GM18526 (cell line): ENCODE data around the gene ZNF629.

Source experiments
- POLR2A ChIP-seq: IDR thresholded peaks from 3 replicates; pipeline ENCODE4 v1.6.1; 2011; ENCODE audit not compliant: insufficient read length; ENCODE audit errors: extremely low read depth

Gene ZNF629

GRCh38 chr16:30786936-30787612, at the start of gene ZNF629:
ZNF629 (minus strand) TSS chr16:30787205; CDS start chr16:30784482, 2,723 bp downstream.
- peak; percentile 25 for TF ChIP-seq POLR2A

- no peak for TF ChIP-seq POLR2A
These were observed 47.2 kb upstream of the ZNF629 start for GRCh38 chr16:30834130-30834740.

- TF ChIP-seq POLR2A: no peak
These were observed 43.0 kb upstream of the ZNF629 start for GRCh38 chr16:30830072-30830417.

DNA sequence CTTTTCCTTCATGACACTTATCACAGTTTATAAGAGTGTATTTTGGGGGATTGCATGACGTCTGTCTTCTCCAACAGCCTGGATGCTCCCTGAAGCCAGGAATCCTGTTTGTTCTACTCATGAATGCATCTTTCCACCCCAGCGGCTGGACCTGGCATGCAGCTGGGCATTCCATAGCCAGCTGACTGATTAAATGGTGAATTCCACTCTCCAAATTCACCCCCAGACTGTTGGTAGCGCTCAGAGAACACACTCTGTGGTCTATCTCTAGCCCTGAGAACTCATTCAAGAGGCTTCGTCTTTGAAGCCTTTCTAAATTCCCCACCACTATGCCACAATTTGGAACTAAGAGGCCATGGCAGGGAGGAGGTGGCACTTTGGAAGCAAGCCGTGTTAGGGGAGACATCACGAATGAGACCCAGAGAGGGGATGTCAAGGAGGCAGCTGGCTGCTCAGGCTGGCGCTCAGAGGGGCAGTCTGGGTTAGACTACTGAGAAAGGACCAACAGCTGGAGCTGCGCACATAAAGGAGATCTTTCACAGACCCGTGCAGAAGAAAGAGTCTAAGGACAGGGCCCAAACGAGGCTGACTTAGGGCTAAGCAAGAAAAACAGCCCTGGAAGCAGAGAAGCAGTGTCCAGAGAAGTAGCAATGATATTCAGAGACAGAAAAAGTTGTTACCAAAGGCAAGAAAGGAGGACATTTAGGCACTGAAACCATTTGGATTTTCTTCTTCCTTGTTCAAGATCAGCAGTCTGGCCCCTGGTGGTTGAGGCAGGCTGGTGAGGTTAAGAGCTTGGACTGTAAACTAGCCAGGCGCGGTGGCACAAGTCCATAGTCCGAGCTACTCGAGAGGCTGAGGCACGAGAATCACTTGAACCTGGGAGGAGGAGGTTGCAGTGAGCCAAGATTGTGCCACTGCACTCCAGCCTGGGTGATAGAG, 42.4 kb upstream of the ZNF629 start:
- no peak for TF ChIP-seq POLR2A

DNA sequence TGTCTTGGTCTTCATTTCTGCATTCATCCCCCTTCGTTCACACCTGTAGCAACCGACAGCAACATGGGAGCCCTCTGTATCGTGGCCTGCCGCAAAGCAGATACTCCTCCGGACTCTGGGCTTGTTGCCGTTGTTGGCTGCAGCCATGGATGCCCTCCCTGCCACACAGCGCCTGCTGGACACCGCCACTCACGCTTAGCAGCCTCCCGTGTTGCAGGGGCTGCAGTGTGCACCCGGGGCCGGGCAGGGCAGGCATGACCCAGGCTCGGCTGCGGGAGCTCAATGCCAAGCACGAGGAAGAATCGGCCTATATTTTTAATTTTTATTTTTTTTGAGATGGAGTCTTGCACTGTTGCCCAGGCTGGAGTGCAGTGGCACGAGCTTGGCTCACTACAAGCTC, 34.9 kb upstream of the ZNF629 start:
- TF ChIP-seq POLR2A: no peak

DNA sequence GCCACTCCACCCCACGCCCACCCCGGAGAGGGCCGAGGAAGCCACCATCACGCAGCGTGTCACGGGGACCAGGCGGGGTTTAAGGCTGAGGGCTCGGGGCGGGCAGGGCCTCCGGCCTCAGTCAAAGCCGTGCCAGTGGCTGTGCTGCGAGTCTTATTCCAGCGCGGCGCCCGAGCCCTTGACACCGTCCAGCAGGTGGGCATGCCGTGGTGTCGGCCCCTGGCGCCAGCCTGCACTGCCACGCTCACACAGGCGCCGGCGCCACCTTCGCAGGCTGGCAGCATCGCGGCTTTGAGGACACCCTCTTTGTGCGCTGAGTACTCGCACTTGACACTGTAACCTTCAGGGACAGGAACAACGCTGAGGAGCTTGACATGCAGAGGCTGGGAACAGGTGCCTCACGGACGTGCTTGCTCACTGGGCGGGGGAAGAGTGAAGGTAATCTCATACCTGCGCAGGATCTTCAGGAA, 34.0 kb upstream of the ZNF629 start:
- no peak for TF ChIP-seq POLR2A

DNA sequence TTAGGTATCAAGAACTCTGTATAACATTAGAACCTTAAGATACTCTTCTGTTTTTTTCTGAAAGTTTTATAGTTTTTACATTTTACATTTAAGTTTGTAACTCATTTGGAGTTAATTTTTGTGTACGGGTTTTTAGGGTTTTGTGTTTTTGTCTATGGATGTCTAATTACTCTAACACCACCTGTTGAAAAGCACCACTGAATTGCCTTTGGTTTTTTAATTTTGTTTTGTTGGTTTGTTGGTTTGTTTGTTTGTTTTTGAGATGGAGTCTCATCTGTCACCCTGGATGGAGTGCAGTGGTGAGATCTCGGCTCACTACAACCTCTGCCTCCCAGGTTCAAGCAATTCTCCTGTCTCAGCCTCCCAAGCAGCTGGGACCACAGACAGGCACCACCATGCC, 29.8 kb upstream of the ZNF629 start:
- no peak for TF ChIP-seq POLR2A

- no peak for TF ChIP-seq POLR2A
These were observed 26.8 kb upstream of the ZNF629 start for GRCh38 chr16:30813821-30814189.

GRCh38 chr16:30808146-30808545, 21.1 kb upstream of the ZNF629 start:
- no peak for TF ChIP-seq POLR2A

DNA sequence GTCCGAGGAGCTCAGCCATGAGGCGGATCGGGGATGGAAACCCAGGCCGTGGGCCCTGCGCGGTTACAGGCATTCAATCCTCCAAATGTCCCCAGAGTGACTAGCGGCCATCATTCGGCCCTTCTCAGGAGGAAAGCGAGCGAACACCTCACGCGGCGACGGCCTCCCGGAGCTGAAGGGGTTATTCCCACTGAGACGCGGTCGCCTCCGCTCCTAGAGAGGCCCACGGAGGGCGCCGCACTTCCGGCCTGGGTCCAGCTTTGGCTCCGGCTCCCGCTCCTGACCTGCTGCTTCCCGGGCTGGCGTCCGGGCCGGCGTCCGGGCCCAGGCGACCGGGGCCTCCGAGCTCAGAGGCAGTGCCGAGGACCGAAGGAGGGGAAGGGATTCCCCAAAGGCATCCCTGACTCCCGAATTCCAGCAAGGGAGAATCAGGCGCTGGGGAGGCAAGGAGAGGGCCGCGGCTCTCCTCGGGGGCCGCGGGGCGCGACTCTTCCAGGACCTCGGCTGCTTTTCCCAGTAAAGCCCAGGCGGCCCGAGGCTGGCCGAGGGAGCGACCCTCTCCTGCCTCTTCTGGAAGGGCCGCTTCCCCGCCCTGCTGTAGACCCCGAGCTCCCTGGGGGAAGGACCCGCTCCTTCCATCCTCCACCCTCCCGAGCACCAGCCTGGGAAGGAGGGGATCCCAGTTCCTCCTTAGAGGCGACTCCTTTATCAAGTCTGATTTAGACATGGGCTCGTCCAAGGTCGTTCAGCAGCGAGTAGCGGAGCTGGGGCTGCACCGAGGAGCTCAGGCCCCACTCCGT, 18.6 kb upstream of the ZNF629 start:
- no peak for TF ChIP-seq POLR2A

DNA sequence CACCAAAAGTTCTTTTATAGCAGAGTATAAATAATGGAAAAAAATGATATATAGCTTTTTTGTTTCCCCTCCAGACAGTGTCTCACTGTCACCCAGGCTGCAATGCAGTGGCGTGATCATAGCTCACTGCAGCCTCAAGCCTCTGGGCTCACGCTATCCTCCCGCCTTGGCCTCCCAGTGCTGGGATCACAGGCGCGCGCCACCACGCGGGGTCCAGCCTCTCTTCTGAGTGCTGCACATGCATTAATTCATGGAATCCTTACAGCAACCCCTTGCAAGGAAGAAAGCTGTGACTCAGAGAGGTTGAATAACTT, 18.0 kb upstream of the ZNF629 start:
- TF ChIP-seq POLR2A: no peak

- no peak for TF ChIP-seq POLR2A
These were observed 15.9 kb upstream of the ZNF629 start for GRCh38 chr16:30802936-30803335.

GRCh38 chr16:30797670-30798309, 10.8 kb upstream of the ZNF629 start:
- no peak for TF ChIP-seq POLR2A

GRCh38 chr16:30794634-30795033, 7.6 kb upstream of the ZNF629 start:
- TF ChIP-seq POLR2A: no peak
